Chondrocyte (in vitro differentiated cells): ENCODE measurements around the gene HMMR. TPM values are rescaled to one million over a fixed set of nuclear protein-coding genes. Genes with fewer than 3 reads are reported as not detected.

ENCODE experiments used
- DNase-seq: peaks from one replicate; pipeline ENCODE4 v3.0.0; 2021; ENCODE audit warnings: mixed read lengths, low spot score
- H3K27ac Mint-ChIP-seq: one replicate; pipeline ENCODE4 v1.8.0; 2021; ENCODE audit warnings: mild to moderate bottlenecking, moderate library complexity, mixed read lengths; ENCODE audit not compliant: unreplicated experiment
- H3K27me3 Mint-ChIP-seq: 2 replicates; pipeline ENCODE4 v1.8.0; 2021; ENCODE audit warnings: low read depth, mixed read lengths
- H3K36me3 Mint-ChIP-seq: 2 replicates; pipeline ENCODE4 v1.8.0; 2021; ENCODE audit warnings: low read depth, mixed read lengths
- H3K4me1 Mint-ChIP-seq: 2 replicates; pipeline ENCODE4 v1.8.0; 2021; ENCODE audit warnings: low read depth, mild to moderate bottlenecking, mixed read lengths
- H3K4me3 Mint-ChIP-seq: one replicate; pipeline ENCODE4 v1.8.0; 2021; ENCODE audit warnings: mild to moderate bottlenecking, moderate library complexity, mixed read lengths; ENCODE audit not compliant: unreplicated experiment
- H3K9me3 Mint-ChIP-seq: 2 replicates; pipeline ENCODE4 v1.8.0; 2021; ENCODE audit warnings: low read depth, mixed read lengths
- CTCF ChIP-seq: fragments of 200-600 bp; sonication (generic); IDR thresholded peaks from 2 replicates; pipeline ENCODE4 v1.5.0; 2021; ENCODE audit warnings: antibody characterized with exemption, mild to moderate bottlenecking, moderate library complexity
- total RNA-seq: library from RNA; stranded (reverse); gene quantifications from 3 replicates; pipeline ENCODE4 v1.2.1, GENCODE V29; 2021

HMMR gene
- total RNA-seq, 1 donor from 2014 or later = 4.2 TPM

- Mint-ChIP-seq H3K27ac (peak within 1 kb of the TSS; percentile 98), H3K27me3 (no peaks in the 10 kb centered on the region), H3K36me3 (no peaks in the 10 kb centered on the region), H3K4me3 (peak within 1 kb of the TSS; percentile 85), H3K4me1 (peaks cover 64% of the 10 kb centered on the region), H3K9me3 (no peaks in the 10 kb centered on the region)
- peak; percentile 96 for DNase-seq
- peak; percentile 81 for TF ChIP-seq CTCF
These were observed 45.1 kb downstream of the HMMR start, which contains the start of gene MAT2B for GRCh38 chr5:163505368-163506094. Gene MAT2B, plus strand, starts transcription at chr5:163505619. Its CDS starts 68 bp downstream, at chr5:163505687.

- Mint-ChIP-seq H3K4me3 (peak overlapping the region; percentile 85), H3K9me3 (no peaks in the 10 kb centered on the region), H3K4me1 (peaks cover 69% of the 10 kb centered on the region), H3K27ac (peak overlapping the region; percentile 98), H3K27me3 (no peaks in the 10 kb centered on the region), H3K36me3 (no peaks in the 10 kb centered on the region)
- no peak for DNase-seq
- no peak for TF ChIP-seq CTCF
These were observed 45.6 kb downstream of the HMMR start for GRCh38 chr5:163506095-163506457.

GRCh38 chr5:163506726-163507125 lies 46.3 kb downstream of the HMMR start:
- Mint-ChIP-seq H3K27ac (peak overlapping the region; percentile 98), H3K27me3 (no peaks in the 10 kb centered on the region), H3K36me3 (no peaks in the 10 kb centered on the region), H3K4me3 (peak overlapping the region; percentile 85), H3K4me1 (peaks cover 70% of the 10 kb centered on the region), H3K9me3 (no peaks in the 10 kb centered on the region)
- no peak for DNase-seq
- no peak for TF ChIP-seq CTCF

GRCh38 chr5:163508753-163509152 lies 48.3 kb downstream of the HMMR start:
- peaks cover 3% of the 10 kb centered on the region for H3K36me3 Mint-ChIP-seq
- H3K4me1 Mint-ChIP-seq = peaks cover 65% of the 10 kb centered on the region
- no peaks in the 10 kb centered on the region for H3K27me3 Mint-ChIP-seq
- peak overlapping the region; percentile 73 for H3K27ac Mint-ChIP-seq
- no peak overlapping the region for H3K4me3 Mint-ChIP-seq
- TF ChIP-seq CTCF = no peak
- DNase-seq = no peak
- H3K9me3 Mint-ChIP-seq = no peaks in the 10 kb centered on the region

GRCh38 chr5:163509291-163509951 lies 49.0 kb downstream of the HMMR start:
- Mint-ChIP-seq H3K9me3 (no peaks in the 10 kb centered on the region), H3K27me3 (no peaks in the 10 kb centered on the region), H3K4me3 (no peak overlapping the region), H3K36me3 (peaks cover 3% of the 10 kb centered on the region), H3K27ac (peak overlapping the region; percentile 25), H3K4me1 (peaks cover 58% of the 10 kb centered on the region)
- no peak for DNase-seq
- no peak for TF ChIP-seq CTCF
